ENCODE measurements around the gene ME3. TPM values are rescaled to one million over a fixed set of nuclear protein-coding genes. Genes with fewer than 3 reads are reported as not detected.

The ME3 gene
- 110 TPM for total RNA-seq

DNA sequence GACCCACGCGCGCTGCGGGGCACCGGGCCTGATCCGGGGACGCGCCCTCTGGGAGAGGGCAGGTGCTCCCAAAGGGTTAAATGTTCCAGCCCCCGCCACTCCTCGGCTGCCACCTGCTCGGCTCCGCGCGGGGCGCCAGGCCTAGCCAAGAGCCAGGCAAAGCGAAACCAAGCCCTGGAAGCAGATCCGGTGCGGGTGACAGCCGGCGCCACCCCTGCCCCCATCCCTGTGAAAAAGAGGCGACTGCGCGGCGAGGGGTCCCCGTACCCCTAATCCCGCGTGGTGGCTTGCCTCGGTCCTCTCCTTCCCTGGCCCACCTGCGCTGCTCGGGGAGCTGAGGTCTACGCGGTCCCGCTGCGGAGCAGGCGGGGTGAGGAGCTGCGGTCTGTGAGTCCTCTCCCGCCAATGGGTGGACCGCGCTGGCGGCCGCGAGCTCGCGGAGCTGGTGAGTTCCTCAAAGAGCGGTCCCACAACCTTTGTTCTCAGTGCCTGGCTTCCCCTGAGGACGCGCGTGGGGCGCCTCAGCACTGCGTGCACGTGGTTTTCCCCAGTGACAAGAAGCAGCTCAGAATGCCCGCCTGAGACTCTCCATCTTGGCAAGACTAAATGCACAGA, at the start of gene ME3:
Gene ME3, minus strand, starts transcription at position 610 of the 615 bp plus-strand sequence.
- FAIRE-seq (no peak), DNase-seq (ENCODE audit: low spot score in 2 of 2) (peak; percentile 44)

DNA sequence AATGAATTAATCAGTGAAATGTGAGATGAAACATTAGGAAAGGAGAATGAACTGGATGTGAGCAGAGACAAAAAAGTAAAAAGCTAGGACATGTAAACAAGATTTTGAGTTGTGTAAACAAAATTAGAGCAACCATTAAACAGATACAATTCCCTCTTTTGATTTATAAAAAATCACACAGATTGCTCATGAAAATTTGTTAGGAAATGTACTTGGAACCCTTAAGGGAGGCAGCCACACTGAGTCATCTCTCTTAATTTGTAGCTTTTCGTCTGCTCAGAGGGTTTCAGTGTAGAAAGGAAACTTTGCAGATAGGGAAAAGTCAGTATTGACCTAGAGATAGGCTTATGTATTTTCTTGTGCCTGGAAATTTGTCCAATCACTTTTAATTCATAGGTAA, 49.6 kb upstream of the ME3 start:
- DNase-seq (ENCODE audit: low spot score in 2 of 2), result no peak
- FAIRE-seq, result no peak

GRCh38 chr11:86720546-86720945, 48.1 kb upstream of the ME3 start:
- DNase-seq (ENCODE audit: low spot score in 2 of 2), result no peak
- FAIRE-seq, result no peak

DNA sequence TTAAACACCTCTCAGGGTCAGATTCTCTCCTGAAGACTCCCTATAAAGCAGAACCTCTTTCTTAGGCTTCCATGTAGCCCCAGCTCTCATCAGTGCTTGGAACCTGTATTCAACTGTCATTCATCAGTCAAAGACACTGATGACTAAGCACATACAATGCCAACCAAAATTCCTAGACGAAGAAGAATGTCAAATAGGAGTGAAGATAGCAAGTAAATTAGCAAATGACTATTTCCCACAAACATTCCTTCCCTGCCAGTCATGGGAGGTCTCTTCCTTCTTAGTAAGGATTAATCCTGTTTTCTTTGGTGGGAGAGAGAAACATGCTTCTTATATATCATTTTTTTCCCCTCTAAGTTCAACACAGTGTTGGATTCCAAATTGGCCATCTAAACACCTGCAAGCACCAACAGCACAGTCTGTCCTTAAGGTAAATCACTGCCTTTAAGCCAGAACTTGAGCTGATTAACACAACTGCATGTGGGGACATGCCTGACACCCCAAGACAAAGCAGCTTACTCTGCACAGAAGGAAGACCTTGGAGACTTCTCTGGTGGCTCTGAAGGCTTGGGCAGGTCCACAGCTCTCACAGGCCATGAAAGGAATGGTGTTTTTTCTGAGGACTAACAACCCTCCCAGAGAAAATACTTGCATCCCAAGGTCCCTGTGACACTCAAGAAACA, 47.5 kb upstream of the ME3 start:
- DNase-seq (ENCODE audit: low spot score in 2 of 2) (no peak), FAIRE-seq (no peak)

GRCh38 chr11:86718999-86719398, 46.6 kb upstream of the ME3 start:
- no peak for FAIRE-seq
- no peak for DNase-seq (ENCODE audit: low spot score in 2 of 2)

- no peak for FAIRE-seq
- no peak for DNase-seq (ENCODE audit: low spot score in 2 of 2)
Measured at GRCh38 chr11:86718521-86718920, 46.1 kb upstream of the ME3 start.

DNA sequence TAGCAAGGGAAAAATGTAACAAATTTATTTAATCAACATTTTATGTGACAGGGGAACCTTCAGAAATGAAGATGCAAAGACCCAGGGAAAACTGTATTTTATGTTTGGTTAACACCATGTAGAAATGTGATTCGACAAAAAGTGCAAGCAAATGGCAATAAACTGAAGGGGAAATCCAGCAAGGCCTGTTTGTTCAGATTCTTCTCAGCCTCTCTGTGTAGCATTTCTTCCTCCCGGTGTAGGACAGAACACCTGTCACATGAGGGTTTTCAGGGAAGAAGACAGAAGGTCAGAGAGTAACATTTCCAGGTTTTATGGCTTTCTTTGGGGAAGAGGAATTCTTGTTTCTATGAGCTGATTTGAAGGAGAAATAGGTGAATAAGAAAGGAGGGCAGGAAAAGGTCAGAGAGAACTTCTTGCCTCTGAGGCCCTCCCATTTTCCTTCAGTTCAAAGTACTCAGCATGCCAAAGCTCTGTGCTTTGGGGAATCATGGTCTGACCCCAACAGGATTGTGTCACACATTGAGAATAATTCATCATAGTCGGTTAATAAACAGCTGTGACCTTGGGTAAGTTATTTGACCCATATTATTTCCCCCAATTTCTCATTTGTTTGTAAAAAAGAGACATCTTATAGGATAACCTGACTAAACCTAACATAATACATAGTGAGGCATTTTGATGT, 45.5 kb upstream of the ME3 start:
- no peak for FAIRE-seq
- no peak for DNase-seq (ENCODE audit: low spot score in 2 of 2)

- DNase-seq (ENCODE audit: low spot score in 2 of 2) (no peak), FAIRE-seq (no peak)
Measured at GRCh38 chr11:86715611-86716010, 43.2 kb upstream of the ME3 start.

DNA sequence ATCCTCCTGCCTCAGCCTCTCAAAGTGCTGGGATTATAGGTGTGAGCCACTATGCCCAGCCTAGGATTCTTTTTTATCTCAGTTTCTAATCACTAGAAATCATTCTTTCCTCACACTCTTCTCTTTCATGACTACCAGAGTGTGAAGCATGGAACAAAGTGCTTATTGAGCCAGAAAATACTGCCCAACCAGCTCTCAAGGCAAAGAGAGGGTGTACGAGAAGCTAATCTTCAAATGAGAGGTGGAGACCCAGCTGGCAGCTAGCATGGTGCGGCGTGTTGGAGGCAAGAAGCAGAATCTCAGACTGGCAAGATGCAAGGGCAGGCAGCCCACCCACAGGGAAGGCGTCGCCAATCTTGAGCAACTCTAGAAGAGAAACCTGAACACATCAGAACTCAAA, 41.1 kb upstream of the ME3 start:
- FAIRE-seq (no peak), DNase-seq (ENCODE audit: low spot score in 2 of 2) (no peak)

- DNase-seq (ENCODE audit: low spot score in 2 of 2) (no peak), FAIRE-seq (peak; percentile 39)
Measured at GRCh38 chr11:86710936-86711335, 38.5 kb upstream of the ME3 start.

DNA sequence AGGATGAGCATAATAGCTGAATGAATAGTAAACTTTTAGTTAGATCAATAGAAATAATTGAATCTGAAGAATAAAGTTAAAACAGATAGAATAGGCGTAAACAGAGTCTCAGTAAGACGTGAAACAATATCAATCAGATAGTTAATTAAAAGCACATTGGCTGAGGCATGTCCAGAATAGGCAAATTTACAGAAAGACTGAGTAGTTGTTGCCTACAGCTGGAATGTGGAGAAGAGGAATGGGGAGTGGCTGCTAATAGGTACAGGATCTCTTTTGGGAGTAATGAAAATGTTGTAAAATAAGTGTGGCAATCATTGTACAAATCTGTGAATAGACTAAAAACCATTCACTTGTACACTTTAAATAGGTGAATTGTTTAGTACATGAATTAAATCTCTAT, 36.3 kb upstream of the ME3 start:
- DNase-seq (ENCODE audit: low spot score in 2 of 2) (no peak), FAIRE-seq (no peak)

DNA sequence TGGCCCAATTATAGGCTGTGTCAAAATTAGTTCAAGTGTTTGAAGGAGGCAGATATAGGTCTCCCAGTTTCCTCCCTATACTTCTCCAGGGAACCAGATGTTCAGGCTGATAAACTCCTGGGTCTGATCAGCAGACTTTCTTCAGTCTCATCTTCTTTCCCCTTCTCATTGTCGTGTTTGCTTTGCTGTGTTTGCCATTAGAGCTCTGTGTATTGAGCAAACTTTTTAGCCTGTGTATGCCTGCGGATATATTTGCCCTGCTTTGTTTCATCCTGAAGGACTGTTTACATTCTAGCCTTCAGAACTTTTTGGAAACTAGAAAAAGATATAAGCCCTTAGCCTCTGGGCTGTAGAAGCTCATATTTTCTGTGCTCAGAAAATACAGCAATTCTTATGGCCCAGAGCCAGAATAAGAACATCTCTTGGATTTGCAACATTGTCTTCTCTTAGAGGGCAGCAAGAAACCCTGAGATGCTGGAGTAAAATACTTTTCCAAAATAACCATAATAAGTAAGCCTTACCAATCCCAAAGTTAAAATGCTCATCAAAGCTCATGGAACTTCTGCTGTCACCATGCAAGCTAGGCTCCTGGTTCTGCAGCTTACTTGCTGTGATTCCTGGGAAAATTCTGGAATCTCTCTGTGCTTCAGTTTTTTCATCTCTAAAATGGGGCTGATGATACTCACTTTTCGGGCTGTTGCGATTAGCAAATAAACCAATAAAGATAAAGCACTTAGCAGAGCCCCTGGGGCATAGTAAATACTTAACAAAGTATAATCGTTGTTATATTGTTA, 34.1 kb upstream of the ME3 start:
- FAIRE-seq (no peak), DNase-seq (ENCODE audit: low spot score in 2 of 2) (no peak)

- no peak for DNase-seq (ENCODE audit: low spot score in 2 of 2)
- FAIRE-seq, result no peak
Measured at GRCh38 chr11:86704710-86705109, 32.3 kb upstream of the ME3 start.

- FAIRE-seq (no peak), DNase-seq (ENCODE audit: low spot score in 2 of 2) (no peak)
Measured at GRCh38 chr11:86703987-86704386, 31.6 kb upstream of the ME3 start.

DNA sequence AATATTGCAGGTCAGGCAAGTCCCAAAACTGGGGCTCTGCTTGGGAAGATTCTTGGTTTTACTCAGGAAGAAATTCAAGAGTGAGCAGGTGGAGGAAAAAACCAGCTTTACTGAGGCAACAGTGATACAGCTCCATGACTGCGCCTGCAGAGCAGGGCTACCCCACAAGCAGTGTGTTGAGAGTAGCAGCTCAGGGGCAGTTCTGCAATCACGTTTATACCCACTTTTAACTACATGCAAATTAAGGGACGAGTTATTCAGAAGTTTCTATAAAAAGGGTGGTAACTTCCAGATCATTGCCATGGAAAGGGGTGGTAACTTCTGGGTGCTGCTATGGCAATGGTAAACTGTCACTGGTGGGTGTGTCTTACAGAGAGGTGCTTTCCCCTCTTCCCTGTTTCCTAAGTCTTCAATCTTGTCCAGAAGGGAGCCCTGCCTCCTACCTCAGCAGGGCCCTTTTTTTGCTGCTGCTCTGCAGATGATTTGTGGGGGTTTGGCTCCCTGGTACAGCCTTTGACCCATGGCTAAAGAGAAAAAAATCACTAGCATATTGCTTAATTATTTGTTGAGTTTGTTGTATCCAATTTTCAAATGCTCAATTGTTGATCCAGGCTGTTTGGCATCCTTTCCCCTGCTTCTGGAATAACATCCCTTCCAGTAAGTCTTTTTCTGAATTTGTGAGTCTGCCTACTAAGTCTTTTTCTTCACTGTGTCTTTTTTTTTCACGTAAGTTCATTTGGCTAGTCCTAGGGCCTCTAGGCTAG, 30.0 kb upstream of the ME3 start:
- FAIRE-seq (no peak), DNase-seq (ENCODE audit: low spot score in 2 of 2) (no peak)

DNA sequence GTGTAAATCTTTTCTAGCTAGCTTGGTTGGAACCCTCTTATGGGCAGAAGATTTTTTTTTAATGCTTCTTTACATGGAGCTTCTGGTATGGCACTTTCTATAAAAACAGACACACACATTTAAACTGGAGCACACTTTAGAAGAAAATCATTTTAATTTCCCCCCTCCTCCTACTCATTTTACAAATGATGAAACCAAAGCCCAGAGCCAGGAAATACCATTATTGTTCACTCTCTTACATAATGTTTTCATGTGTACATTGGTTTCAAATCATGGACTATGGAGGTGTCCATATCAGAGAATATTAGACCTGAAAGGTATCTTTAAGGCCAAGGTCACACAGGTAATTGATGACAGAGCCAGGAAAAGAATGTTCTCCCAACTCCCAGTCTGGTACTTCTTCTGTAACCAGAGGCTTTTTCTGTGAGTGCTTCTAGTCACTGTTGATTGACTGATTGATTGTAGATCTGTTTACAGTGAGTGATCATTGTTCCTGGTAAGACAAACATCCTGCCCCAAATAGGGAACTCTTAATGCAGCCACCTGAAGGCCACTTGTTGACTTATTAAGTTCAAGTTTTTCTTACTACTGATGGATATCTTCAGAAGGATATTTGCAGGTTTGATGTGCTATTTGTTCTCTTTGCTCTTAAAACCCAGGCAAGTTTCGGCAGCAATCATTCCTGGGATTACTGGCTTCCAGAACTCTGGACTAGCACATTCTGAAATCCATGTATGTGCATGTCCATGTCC, 26.8 kb upstream of the ME3 start:
- FAIRE-seq (no peak), DNase-seq (ENCODE audit: low spot score in 2 of 2) (no peak)

GRCh38 chr11:86698639-86699038, 26.2 kb upstream of the ME3 start:
- DNase-seq (ENCODE audit: low spot score in 2 of 2) (no peak), FAIRE-seq (no peak)

DNA sequence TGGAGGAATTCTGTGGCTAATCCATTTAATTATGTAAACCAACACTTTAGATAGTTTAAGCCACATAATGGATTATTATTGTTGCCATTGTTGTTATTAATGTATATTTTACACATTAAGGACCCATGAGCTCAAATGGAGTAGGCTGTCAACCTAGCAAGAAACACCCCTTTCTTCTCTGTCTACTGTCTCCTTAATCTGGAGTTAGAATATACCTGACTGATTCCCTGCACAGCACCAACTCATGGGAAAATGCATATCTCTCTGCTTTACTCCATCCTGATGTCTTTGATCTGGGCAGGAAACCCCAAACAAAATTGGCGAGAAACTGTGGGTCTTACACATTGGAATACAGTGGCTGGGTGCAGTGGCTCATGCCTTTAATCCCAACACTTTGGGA, 24.0 kb upstream of the ME3 start:
- DNase-seq (ENCODE audit: low spot score in 2 of 2) (no peak), FAIRE-seq (no peak)

DNA sequence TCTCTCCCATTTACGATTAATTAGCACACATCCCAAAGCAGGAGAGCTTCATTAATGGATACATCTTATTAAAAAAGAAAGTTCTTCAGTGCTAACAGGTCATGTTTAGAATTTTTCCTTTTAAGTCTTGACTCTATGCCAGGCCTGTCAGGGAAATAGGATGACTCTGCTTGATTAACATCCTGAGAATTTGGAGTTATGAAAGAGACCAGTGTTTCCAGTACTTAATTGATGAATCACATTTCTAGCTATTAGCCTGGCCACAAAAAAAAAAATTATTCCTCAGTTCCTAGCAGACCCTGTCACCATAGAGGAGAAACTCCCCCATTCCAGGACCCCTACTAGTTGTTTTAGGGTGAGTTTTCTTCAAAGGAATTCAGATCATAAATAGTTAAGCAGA, 23.6 kb upstream of the ME3 start:
- no peak for FAIRE-seq
- no peak for DNase-seq (ENCODE audit: low spot score in 2 of 2)

GRCh38 chr11:86695373-86695772, 23.0 kb upstream of the ME3 start:
- DNase-seq (ENCODE audit: low spot score in 2 of 2), result no peak
- FAIRE-seq, result no peak

Measured in frontal cortex (tissue), 4 donors.